HG02870 (cell line): ENCODE results near the gene CDH4.

ENCODE experiments used
- ATAC-seq: cut with Tn5 transposase; IDR thresholded peaks from one replicate; pipeline ENCODE4 v1.9.1; 2021; ENCODE audit warnings: mild to moderate bottlenecking, moderate library complexity; ENCODE audit not compliant: unreplicated experiment

The CDH4 gene

DNA sequence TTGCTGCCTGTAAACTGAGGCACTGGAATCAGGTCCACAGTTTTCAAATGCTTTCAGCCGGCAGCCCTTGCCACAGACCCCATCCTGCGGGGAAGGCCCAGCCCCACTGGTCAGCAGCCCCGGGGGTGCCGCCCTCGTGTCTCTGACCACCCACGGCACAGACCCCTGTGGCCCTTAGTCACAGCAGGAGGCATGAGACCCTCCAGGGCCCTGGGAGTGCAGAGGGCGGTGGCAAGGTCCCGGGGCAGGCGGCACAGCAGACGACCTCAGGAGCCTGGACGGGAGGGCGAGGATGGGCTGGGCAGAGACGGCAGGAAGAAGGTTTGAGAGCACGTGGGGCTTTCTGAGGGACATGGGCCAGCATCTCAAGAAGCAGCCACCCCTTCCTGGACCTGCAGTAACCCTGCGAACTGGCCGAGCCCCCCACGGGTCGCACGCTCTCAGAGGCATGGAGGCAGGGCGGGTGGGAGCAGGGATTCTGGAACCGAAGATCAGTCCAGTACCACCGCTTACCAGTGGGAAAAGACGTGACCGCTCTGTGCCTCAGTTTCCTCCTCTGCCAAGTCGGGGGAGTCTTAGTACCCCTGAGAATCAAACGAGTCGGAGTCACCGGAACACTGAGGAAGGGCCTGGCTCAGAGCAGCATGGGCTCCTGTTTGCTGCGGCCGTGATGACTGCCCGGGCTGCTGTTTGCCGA is 672.9 kb downstream of the CDH4 start:
- no peak for ATAC-seq

DNA sequence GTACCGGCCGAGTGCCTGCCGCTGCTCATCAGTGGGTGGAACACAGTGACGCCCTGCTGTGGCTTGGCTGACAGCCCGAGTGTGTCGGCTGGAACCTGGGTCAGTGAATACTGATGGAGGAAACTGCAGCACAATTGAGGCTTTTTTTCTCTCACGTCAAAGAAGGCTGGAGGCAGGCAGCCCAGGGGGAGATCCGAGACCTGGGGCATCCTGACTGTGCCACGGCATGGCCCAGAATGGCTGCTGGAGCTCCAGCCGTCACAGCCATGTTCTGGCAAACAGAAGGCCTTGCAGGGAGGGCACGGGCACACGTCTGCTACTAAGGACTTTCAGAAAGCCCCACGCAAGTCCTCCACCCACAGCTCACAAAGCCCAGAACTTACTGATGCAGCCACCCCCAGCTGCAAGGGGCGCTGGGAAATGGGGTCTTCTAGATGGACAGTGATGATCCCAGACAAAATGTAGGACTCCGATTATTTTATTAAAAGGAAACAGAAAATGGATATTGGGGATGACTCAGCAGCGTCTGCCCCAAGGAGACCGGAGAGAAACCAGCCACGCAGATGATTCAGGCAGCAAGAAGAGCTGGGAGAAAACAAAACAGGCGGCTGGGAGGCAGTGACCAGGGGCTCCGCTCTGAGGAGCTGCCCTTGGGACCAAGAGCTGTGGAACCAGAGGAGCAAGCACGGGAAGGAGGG is 673.6 kb downstream of the CDH4 start:
- ATAC-seq: no peak

- no peak for ATAC-seq
Measured at GRCh38 chr20:61926253-61926613, 674.2 kb downstream of the CDH4 start.

- ATAC-seq: no peak
Measured at GRCh38 chr20:61926796-61927192, 674.7 kb downstream of the CDH4 start.

DNA sequence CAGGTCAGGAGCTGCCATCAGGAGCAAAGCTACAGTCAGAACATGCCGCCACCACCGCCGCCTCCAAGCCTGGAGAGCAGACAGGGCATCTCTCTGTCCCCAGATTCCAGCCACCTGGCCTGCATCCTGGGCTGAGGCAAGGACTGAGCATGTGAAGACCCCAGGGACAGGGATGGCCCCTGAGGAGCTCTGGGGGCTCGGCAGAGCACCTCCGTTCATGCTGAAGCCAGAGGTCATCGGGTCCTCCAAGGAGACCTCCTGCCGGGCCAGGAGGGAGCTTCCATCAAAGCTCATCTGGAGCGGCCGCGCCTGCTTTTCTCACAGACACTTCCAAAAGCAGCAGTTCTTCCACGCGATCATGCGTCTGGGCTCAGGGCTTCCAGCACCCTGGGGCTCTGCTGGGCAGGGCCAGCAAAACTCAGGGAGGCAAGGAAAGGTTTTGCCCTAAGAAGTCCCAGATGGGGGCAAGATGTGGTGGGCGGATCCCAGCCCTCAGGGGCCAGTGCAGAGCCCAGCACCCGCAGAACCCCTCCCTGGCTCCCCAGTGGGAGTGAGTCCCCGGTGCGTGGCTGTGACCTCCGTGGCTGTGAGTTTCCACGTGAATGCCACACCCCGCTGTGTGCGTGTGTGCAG is 675.2 kb downstream of the CDH4 start:
- ATAC-seq: no peak

DNA sequence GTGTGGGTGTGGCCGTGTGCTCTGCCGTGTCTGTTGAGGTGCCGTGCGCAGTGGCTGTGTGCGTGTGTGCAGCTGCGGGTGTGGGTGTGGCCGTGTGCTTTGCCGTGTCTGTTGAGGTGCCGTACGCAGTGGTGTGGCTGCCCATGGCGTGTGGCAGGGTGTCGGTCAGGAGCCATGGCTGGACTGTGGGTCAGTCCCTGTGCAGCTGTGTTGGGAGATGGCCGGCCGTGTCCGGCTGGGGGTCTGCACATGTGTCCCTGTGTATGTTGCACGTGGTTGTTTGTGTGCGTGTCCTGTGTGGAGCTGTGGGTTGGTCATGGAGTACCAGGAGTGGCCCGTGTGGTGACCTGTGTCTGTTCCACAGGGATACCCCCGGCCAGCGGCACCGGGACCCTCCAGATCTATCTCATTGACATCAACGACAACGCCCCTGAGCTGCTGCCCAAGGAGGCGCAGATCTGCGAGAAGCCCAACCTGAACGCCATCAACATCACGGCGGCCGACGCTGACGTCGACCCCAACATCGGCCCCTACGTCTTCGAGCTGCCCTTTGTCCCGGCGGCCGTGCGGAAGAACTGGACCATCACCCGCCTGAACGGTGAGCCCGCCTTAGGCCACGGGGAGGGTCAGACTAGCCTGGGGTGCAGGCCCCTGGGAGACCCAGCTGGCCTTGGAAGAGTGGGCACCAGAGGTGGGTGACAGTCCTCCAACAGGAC is 675.9 kb downstream of the CDH4 start:
- no peak for ATAC-seq

DNA sequence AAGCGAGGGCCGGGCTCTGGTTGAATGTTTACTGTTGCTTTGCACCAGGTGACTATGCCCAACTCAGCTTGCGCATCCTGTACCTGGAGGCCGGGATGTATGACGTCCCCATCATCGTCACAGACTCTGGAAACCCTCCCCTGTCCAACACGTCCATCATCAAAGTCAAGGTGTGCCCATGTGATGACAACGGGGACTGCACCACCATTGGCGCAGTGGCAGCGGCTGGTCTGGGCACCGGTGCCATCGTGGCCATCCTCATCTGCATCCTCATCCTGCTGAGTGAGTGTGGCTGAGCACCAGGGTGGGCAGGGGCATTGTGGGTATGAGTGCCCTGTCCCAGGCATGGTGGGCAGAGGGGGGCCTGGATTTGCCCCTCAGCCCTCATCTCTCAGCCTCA is 677.5 kb downstream of the CDH4 start:
- ATAC-seq: no peak

DNA sequence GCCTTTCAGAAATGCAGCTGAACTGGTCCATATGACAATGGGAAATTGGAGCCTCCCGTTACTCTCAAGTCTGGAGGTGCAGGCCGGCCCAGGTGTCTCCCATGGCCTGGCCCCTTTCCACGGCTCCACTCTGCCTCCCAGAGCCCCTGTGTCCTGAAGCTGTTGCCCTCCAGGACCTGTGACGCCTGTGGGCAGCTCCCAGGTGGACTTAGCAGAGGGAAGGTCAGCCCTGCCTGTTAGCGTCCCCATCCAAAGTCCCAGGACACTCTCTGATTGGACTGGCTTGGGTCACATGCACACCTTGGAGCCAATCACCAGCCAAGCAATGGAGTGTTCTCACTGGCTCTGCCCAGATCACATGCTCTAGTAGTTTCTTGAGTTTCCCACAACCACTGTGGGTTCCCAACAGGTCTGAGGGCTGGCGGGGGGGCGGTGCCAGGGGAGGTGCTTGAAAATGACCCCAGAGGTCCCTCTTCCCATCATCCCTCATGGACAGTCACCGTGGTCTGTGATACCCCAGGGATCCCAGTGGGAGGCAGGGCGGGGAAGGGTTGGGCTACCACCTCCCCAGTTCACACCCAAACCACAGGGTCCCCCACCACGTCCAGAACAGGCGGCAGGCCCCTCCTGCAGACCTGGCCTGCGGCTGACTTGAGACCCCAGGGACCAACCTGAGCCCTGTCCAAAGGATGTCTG is 678.1 kb downstream of the CDH4 start:
- ATAC-seq: no peak

DNA sequence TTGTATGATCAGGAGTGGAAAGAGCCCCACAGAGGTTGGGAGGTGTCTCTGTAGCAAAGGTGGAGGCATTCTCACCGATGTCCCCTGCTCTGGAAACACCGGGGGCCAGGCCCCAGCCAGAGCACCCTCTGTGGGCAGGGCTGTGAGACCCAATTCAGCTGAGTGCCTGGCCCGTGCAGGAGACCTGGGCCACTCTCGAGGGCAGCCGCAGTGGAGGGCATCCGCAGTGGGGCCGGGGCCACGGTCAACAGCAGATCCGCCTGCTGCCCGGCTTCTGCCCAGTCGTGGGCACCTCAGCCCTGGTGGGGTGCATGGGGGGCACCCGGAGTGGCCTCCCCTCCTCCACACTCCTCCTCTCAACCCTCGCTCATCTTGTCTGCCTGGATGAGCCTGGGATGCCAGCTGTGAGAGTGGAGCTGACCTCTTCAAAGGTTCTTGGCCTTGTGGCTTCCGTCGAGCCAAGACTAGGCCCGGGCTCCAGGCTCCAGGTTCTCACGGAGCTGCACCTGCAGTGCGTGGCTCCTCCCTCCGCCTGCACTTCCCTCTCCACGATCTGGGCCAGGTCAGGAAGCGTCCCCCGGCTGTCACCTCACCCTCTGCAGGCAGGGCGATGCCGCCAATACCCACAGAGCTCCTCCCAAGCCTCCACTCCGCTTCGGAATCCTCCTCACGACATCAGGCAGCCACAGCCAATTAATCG is 678.9 kb downstream of the CDH4 start:
- no peak for ATAC-seq

DNA sequence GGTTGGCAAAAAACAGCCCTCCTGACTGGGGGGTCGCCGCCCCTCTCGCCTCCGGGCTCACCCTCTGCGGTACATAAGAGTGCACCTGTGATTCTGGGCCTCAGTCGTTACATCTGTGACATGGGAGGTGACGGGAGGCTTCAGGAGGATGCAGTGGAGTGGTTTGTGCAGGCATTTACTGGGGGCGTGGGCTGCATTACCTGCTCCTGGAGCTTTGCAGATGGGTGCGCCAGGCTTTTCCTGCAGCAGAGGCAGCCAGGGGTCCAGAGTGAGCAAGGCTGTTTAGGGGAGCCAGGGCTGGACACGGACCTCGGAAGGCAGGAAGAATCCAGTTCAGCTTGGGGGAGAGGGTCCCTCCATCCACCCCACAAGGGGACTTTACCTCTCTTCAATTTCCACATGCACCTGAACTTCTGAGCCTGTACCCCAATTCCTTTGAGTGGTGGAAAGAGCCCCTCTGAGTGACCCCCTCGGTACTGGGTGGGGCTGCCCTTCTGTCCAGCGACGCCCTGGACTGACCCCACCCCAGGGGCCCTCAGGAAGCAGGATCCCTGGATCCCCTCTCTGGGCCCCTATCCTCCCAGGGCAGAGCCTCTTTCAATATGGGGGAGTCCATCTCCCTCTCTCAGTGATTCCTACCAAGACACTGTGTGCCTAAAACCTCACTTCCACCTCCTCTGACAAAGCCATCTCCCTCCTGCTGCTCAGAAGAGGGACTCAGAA is 679.6 kb downstream of the CDH4 start:
- no peak for ATAC-seq

DNA sequence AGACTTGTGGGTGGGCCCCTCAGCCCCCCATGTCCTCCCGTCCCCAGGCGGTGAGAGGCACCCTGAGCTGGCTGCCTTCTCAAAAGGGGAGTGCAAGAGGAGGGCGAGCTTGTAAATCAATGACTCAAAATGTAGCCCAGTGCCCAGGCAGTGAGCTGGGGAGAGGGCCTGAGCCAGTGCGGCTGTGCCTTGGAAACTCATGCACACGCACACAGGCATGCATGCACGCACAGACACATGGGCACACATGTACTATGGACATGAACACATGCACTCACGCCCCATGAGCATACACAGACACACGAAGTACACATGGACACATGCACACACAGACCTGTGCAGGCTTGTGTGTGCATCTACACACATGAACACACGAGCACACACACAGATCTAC is 680.1 kb downstream of the CDH4 start:
- ATAC-seq: no peak

GRCh38 chr20:61932711-61933480 is 680.8 kb downstream of the CDH4 start:
- ATAC-seq: no peak

DNA sequence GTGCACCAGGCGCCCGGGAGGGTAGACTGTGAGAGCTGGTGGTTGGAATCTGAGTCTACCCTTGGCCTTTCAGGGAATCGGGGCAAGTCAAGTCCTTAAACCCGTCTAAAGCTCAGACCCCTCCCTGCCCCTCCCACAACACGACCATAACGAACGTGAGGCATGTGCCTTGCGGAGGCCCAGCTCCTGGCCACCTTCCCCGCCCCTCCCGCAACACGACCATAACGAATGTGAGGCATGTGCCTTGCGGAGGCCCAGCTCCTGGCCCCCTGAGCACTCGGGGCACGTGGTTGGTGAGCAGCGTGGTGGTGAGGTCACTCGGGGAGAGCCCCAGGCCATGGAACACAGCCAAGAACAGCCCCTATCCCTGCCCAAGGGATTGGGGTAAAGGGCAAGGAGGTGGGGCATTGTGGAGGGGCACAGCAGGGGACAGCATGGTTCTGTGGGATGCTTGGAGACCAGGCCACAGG is 681.5 kb downstream of the CDH4 start:
- no peak for ATAC-seq

- ATAC-seq: no peak
Measured at GRCh38 chr20:61933951-61934715, 682.1 kb downstream of the CDH4 start.

GRCh38 chr20:61934716-61935530 is 682.9 kb downstream of the CDH4 start:
- ATAC-seq: no peak

- no peak for ATAC-seq
Measured at GRCh38 chr20:61935926-61936700, 684.1 kb downstream of the CDH4 start.

DNA sequence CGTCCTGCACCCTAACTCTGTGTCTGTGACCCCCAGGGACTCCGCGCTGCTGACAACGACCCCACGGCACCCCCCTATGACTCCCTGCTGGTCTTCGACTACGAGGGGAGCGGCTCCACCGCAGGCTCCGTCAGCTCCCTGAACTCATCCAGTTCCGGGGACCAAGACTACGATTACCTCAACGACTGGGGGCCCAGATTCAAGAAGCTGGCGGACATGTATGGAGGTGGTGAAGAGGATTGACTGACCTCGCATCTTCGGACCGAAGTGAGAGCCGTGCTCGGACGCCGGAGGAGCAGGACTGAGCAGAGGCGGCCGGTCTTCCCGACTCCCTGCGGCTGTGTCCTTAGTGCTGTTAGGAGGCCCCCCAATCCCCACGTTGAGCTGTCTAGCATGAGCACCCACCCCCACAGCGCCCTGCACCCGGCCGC is 684.7 kb downstream of the CDH4 start:
- ATAC-seq: no peak
